Keratinocyte (primary cell): ENCODE data around the gene DMAC2L. TPM values are rescaled to one million over a fixed set of nuclear protein-coding genes. Genes with fewer than 3 reads are reported as not detected.

Experiments
- DNase-seq: peaks from one replicate; pipeline ENCODE4 v3.0.0-alpha.2; 2011; ENCODE audit warnings: low read depth, missing footprints, low spot score
- FAIRE-seq: peaks from 2 replicates; lab custom pipeline; 2011; peaks lifted over from hg19 to GRCh38; lab: Jason Lieb, UNC
- H2AFZ ChIP-seq: 2 replicates; pipeline ENCODE4 v1.6.0; 2012; ENCODE audit warnings: low read length, control low read depth, inconsistent platforms; ENCODE audit not compliant: control insufficient read depth
- H3K27ac ChIP-seq: 2 replicates; pipeline ENCODE4 v1.5.1; 2011; ENCODE audit warnings: low read length; ENCODE audit not compliant: control insufficient read depth, insufficient read depth
- H3K27me3 ChIP-seq: 3 replicates; pipeline ENCODE4 v1.6.0; 2011; ENCODE audit warnings: low read length; ENCODE audit not compliant: control insufficient read depth, insufficient read depth; ENCODE audit errors: extremely low read depth
- H3K36me3 ChIP-seq, 2 experiments: 2 replicates in 1 of 2; 3 replicates in 1 of 2; pipeline ENCODE4 v1.5.1; 2011; ENCODE audit warnings: low read length in 2 of 2, mild to moderate bottlenecking in 1 of 2; ENCODE audit not compliant: control insufficient read depth in 2 of 2, insufficient read depth in 2 of 2; ENCODE audit errors: extremely low read depth in 1 of 2
- H3K4me1 ChIP-seq: 3 replicates; pipeline ENCODE4 v1.5.1; 2011; ENCODE audit warnings: low read length; ENCODE audit not compliant: control insufficient read depth, insufficient read depth; ENCODE audit errors: extremely low read depth
- H3K4me2 ChIP-seq: 3 replicates; pipeline ENCODE4 v1.6.0; 2011; ENCODE audit warnings: low read depth, low read length; ENCODE audit not compliant: control insufficient read depth, insufficient read depth; ENCODE audit errors: extremely low read depth
- H3K4me3 ChIP-seq, 3 experiments: fragments of 200-600 bp in 1 of 3; sonication (generic) in 1 of 3; 2 replicates in 2 of 3; 3 replicates in 1 of 3; pipeline ENCODE4 v1.5.1; 2011 to 2016; ENCODE audit warnings: low read length in 3 of 3, mild to moderate bottlenecking in 3 of 3, control low read depth in 2 of 3, inconsistent platforms in 1 of 3, low read depth in 1 of 3, mixed read lengths in 1 of 3, mixed run types in 1 of 3, moderate library complexity in 1 of 3; ENCODE audit not compliant: control insufficient read depth in 2 of 3, insufficient read depth in 2 of 3; ENCODE audit errors: extremely low read depth in 1 of 3
- H3K79me2 ChIP-seq: 2 replicates; pipeline ENCODE4 v1.6.0; 2012; ENCODE audit warnings: low read length; ENCODE audit not compliant: control insufficient read depth, insufficient read depth
- H3K9ac ChIP-seq: 3 replicates; pipeline ENCODE4 v1.6.0; 2011; ENCODE audit warnings: low read length; ENCODE audit not compliant: control insufficient read depth, insufficient read depth; ENCODE audit errors: extremely low read depth
- H3K9me1 ChIP-seq: 3 replicates; pipeline ENCODE4 v1.6.0; 2011; ENCODE audit warnings: low read length; ENCODE audit not compliant: control insufficient read depth, insufficient read depth; ENCODE audit errors: extremely low read depth
- H3K9me3 ChIP-seq: 2 replicates; pipeline ENCODE4 v1.5.1; 2012; ENCODE audit warnings: low read depth, low read length; ENCODE audit not compliant: control insufficient read depth
- H4K20me1 ChIP-seq: 3 replicates; pipeline ENCODE4 v1.6.0; 2011; ENCODE audit warnings: low read length; ENCODE audit not compliant: control insufficient read depth, insufficient read depth; ENCODE audit errors: extremely low read depth
- CTCF ChIP-seq, 3 experiments: IDR thresholded peaks in 1 of 3; conservative IDR thresholded peaks in 1 of 3; optimal IDR thresholded peaks in 1 of 3; 2 replicates in 2 of 3; 3 replicates in 1 of 3; pipeline versions ENCODE3 to v1.5.1; 2011; ENCODE audit warnings: low read length in 3 of 3, mild to moderate bottlenecking in 3 of 3, moderate library complexity in 2 of 3, control low read depth in 1 of 3, inconsistent platforms in 1 of 3; ENCODE audit not compliant: insufficient read depth in 2 of 3; ENCODE audit errors: extremely low read depth in 1 of 3
- EZH2 ChIP-seq: IDR thresholded peaks from one replicate; pipeline ENCODE4 v1.6.1; 2012; ENCODE audit warnings: inconsistent platforms, mild to moderate bottlenecking, low read length, moderate library complexity
- dilution Hi-C: fragments of 300-500 bp; cut with MboI; formaldehyde crosslinking; loops from one replicate; pipeline ENCODE4 v1.7.0; 2020; ENCODE audit warnings: low sequenced_read_pairs; ENCODE audit not compliant: extremely low pct_ligation_motif_present
- polyA plus RNA-seq, 5 experiments: library from polyadenylated mRNA; depleted of rRNA in 3 of 5; stranded (reverse) in 3 of 5; stranded (forward) in 1 of 5; unstranded in 1 of 5; fragments of >200 nt; gene quantifications; 1 replicate in 1 of 5; 2 replicates in 3 of 5; 3 replicates in 1 of 5; pipeline versions ENCODE4 v1.2.1 to v1.2.3, GENCODE V29; 2011 to 2012; ENCODE audit warnings: missing spikeins in 2 of 5, low read depth in 1 of 5, low replicate concordance in 1 of 5

DMAC2L gene
- polyA plus RNA-seq, 1 donor (not counting 4 experiments of a cell fraction or from before 2014, with no cell fraction given) = 12.4 TPM

- H3K27ac ChIP-seq = peak overlapping the region; percentile 46
- no peaks in the 10 kb centered on the region for H3K9me3 ChIP-seq
- peak overlapping the region; percentile 13 for H3K9ac ChIP-seq
- no peaks in the 10 kb centered on the region for H3K79me2 ChIP-seq
- no peaks in the 10 kb centered on the region for H3K36me3 ChIP-seq
- H3K27me3 ChIP-seq = no peaks in the 10 kb centered on the region
- no peak overlapping the region for H3K4me3 ChIP-seq
- H4K20me1 ChIP-seq = no peaks in the 10 kb centered on the region
- no peaks in the 10 kb centered on the region for H3K9me1 ChIP-seq
- H3K4me2 ChIP-seq = no peak overlapping the region
- DNase-seq (no peak), FAIRE-seq (no peak)
- TF ChIP-seq EZH2 (no peak), CTCF (optimal IDR thresholded peaks at IDR 0.05 in 1 of 3, IDR thresholded peaks at IDR 0.05 in 1 of 3, conservative IDR thresholded peaks at IDR 0.05 in 1 of 3; ENCODE audit: extremely low read depth in 1 of 3, insufficient read depth in 2 of 3, low read length in 3 of 3) (no peak)
- dilution Hi-C loops = no loop called here
- no peak overlapping the region for H2AFZ ChIP-seq
- peaks cover 36% of the 10 kb centered on the region for H3K4me1 ChIP-seq
These were observed 31.3 kb downstream of the DMAC2L start for GRCh38 chr14:50343434-50343833.

GRCh38 chr14:50344116-50344775 is 32.1 kb downstream of the DMAC2L start:
- Histone ChIP-seq H3K79me2 (no peaks in the 10 kb centered on the region), H3K27me3 (no peaks in the 10 kb centered on the region), H2AFZ (no peak overlapping the region), H3K9ac (peak overlapping the region; percentile 13), H3K36me3 (no peaks in the 10 kb centered on the region), H3K27ac (peak overlapping the region; percentile 46), H3K4me2 (no peak overlapping the region), H3K9me3 (no peaks in the 10 kb centered on the region), H3K9me1 (no peaks in the 10 kb centered on the region), H3K4me1 (peaks cover 36% of the 10 kb centered on the region), H3K4me3 (no peak overlapping the region), H4K20me1 (no peaks in the 10 kb centered on the region)
- dilution Hi-C loops = no loop called here
- FAIRE-seq (peak; percentile 13), DNase-seq (peak; percentile 57)
- TF ChIP-seq EZH2 (no peak), CTCF (optimal IDR thresholded peaks at IDR 0.05 in 1 of 3, IDR thresholded peaks at IDR 0.05 in 1 of 3, conservative IDR thresholded peaks at IDR 0.05 in 1 of 3; ENCODE audit: extremely low read depth in 1 of 3, insufficient read depth in 2 of 3, low read length in 3 of 3) (no peak)
